GM10248 (cell line): ENCODE data around the gene SPTBN1.

ENCODE experiments used
- CTCF ChIA-PET: fragments of 300-600 bp; sonication (Branson Sonifier 250); formaldehyde crosslinking; extraction: SDS; loops from one replicate; lab custom pipeline; 2021; ENCODE audit warnings: antibody characterized with exemption; lab: Yijun Ruan, JAX
- POLR2A ChIA-PET: fragments of 350-650 bp; sonication (Branson Sonifier 250); formaldehyde crosslinking; extraction: SDS; loops from one replicate; lab custom pipeline; 2020; ENCODE audit warnings: antibody characterized with exemption; lab: Yijun Ruan, JAX
- DNase-seq: peaks from one replicate; pipeline ENCODE4 v3.0.0; 2012; ENCODE audit errors: extremely low spot score
- TF ChIP-seq, protein P1 (sequence below): IDR thresholded peaks from 2 replicates; pipeline ENCODE4 v1.5.1; 2012; ENCODE audit warnings: mild to moderate bottlenecking, low read depth; ENCODE audit errors: extremely low read depth, missing control alignments, control extremely low read depth

The SPTBN1 gene

GRCh38 chr2:54464341-54464740 lies 8.2 kb downstream of the SPTBN1 start:
- CTCF ChIA-PET, result no interaction called here
- TF ChIP-seq, protein P1, sequence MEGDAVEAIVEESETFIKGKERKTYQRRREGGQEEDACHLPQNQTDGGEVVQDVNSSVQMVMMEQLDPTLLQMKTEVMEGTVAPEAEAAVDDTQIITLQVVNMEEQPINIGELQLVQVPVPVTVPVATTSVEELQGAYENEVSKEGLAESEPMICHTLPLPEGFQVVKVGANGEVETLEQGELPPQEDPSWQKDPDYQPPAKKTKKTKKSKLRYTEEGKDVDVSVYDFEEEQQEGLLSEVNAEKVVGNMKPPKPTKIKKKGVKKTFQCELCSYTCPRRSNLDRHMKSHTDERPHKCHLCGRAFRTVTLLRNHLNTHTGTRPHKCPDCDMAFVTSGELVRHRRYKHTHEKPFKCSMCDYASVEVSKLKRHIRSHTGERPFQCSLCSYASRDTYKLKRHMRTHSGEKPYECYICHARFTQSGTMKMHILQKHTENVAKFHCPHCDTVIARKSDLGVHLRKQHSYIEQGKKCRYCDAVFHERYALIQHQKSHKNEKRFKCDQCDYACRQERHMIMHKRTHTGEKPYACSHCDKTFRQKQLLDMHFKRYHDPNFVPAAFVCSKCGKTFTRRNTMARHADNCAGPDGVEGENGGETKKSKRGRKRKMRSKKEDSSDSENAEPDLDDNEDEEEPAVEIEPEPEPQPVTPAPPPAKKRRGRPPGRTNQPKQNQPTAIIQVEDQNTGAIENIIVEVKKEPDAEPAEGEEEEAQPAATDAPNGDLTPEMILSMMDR, result no peak
- POLR2A ChIA-PET, result no interaction called here
- DNase-seq, result no peak

- TF ChIP-seq, protein P1, result no peak
- no peak for DNase-seq
- CTCF ChIA-PET, result no interaction called here
- POLR2A ChIA-PET, result no interaction called here
Observed at GRCh38 chr2:54465143-54465542, 9.0 kb downstream of the SPTBN1 start.

- TF ChIP-seq, protein P1, result no peak
- ChIA-PET POLR2A (no interaction called here), CTCF (no interaction called here)
- DNase-seq, result no peak
Observed at GRCh38 chr2:54466870-54467269, 10.7 kb downstream of the SPTBN1 start.

GRCh38 chr2:54468673-54469072 lies 12.5 kb downstream of the SPTBN1 start:
- TF ChIP-seq, protein P1, result no peak
- DNase-seq, result no peak
- ChIA-PET POLR2A (no interaction called here), CTCF (interaction anchor here (1.0 to 1.4 kb wide), 2 partner anchors 10 to 16 kb away, joined by 3 read pairs; no protein-coding TSS in a partner anchor)

- ChIA-PET CTCF (interaction anchor here (1.0 to 1.4 kb wide), 2 partner anchors 11 to 17 kb away, joined by 3 read pairs; no protein-coding TSS in a partner anchor), POLR2A (interaction anchor here (0.5 kb wide), 1 partner anchor 621 kb away, joined by 4 read pairs; no protein-coding TSS in a partner anchor)
- no peak for DNase-seq
Observed at GRCh38 chr2:54469484-54470053, 13.4 kb downstream of the SPTBN1 start.

DNA sequence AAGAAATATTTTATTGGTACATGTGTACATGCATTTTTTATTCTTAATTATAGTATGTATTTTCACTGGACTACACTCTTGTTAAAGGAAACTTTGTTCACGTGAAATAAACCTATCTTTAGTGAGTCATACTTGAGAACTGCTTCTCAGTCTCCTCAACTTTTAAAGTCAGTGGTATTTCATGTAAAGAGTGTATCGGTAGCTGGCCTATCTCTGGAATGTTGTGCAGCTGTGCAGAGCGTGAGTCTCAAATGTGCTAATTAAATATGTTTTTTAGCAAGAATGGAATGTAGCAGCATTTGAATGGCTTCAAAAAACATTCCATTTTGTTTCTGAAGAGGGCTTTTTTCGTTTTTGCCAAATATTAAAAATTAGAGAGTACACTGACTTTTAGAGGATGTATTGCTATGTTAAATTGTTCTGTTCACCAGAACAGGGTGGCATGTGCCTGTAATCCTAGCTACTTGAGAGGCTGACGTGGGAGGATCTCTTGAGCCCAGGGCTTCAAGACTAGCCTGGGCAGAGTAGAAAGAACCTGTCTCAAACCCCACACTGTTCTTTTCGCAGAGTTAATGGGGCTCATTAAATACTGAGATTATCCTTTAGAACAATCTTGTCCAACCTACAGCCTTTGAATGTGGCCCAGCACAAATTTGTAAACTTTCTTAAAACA lies 14.3 kb downstream of the SPTBN1 start:
- POLR2A ChIA-PET, result no interaction called here
- TF ChIP-seq, protein P1, result no peak
- DNase-seq, result no peak
- CTCF ChIA-PET, result no interaction called here

More at GRCh38 chr2:54469484-54470053, 13.4 kb downstream of the SPTBN1 start:
- TF ChIP-seq, protein P1, result no peak
